HCT116 (cell line): ENCODE measurements around the gene GABARAP. TPM values are rescaled to one million over a fixed set of nuclear protein-coding genes. Genes with fewer than 3 reads are reported as not detected.

Experiments
- ATAC-seq: fragments of 200-7000 bp; cut with Tn5 transposase; 2 replicates; pipeline ENCODE4 v1.9.1; 2020; ENCODE audit warnings: mild to moderate bottlenecking, moderate library complexity
- BruUV-seq: library from RNA; stranded (reverse); fragments of 400-500 nt; replicated peaks from 2 replicates; lab custom pipeline; 2021; lab: Mats Ljungman, UMichigan
- CTCF ChIA-PET: fragments of 300-600 bp; sonication (Branson Sonifier 250); formaldehyde crosslinking; loops from one replicate; lab custom pipeline; 2021; ENCODE audit warnings: antibody characterized with exemption; lab: Charles Lee
- POLR2A ChIA-PET: fragments of 300-600, 350-600 bp; sonication (Branson Sonifier 250); formaldehyde crosslinking; loops from one replicate; lab custom pipeline; 2021; ENCODE audit warnings: antibody characterized with exemption; lab: Charles Lee
- RAD21 ChIA-PET, 2 experiments: fragments of 300-600 bp; sonication (Branson Sonifier 250); formaldehyde crosslinking; loops; one replicate each; lab custom pipeline; 2023; ENCODE audit warnings: low total read pairs in 2 of 2; ENCODE audit not compliant: uncharacterized antibody in 2 of 2, unreplicated experiment in 2 of 2, low non-redundant PET in 1 of 2; lab: Charles Lee
- DNase-seq: peaks from one replicate; pipeline ENCODE4 v3.0.0-alpha.2; 2010; ENCODE audit warnings: low read depth, low spot score
- H2AFZ ChIP-seq: fragments of 200-600 bp; shearing (Covaris generic), sonication (generic); 2 replicates; pipeline ENCODE4 v1.6.1; 2017; ENCODE audit warnings: low read depth, mixed run types, mixed read lengths, antibody characterized with exemption, low read length; ENCODE audit not compliant: poor library complexity, severe bottlenecking
- H3K27ac ChIP-seq: 2 replicates; pipeline ENCODE4 v1.5.1; 2012; ENCODE audit warnings: low read depth, low read length
- H3K27me3 ChIP-seq: fragments of 200-600 bp; sonication (generic); 2 replicates; pipeline ENCODE4 v1.6.1; 2016; ENCODE audit warnings: mixed run types, low read length, mixed read lengths; ENCODE audit not compliant: insufficient read depth
- H3K36me3 ChIP-seq, 2 experiments: fragments of 200-500 bp in 1 of 2; fragments of 200-600 bp in 1 of 2; sonication (Bioruptor generic) in 1 of 2; sonication (generic) in 1 of 2; 2 replicates each; pipeline versions ENCODE4 v1.5.1 to v1.6.1; 2014 to 2016; ENCODE audit warnings: low read length in 2 of 2, inconsistent platforms in 1 of 2, mixed read lengths in 1 of 2, mixed run types in 1 of 2; ENCODE audit not compliant: insufficient read depth in 2 of 2, control insufficient read depth in 1 of 2
- H3K4me1 ChIP-seq, 2 experiments: fragments of 200-600 bp in 1 of 2; sonication (generic) in 1 of 2; 2 replicates each; pipeline versions ENCODE4 v1.5.1 to v1.6.1; 2012 to 2017; ENCODE audit warnings: low read length in 2 of 2, inconsistent platforms in 1 of 2, mild to moderate bottlenecking in 1 of 2, mixed read lengths in 1 of 2, mixed run types in 1 of 2, moderate library complexity in 1 of 2; ENCODE audit not compliant: insufficient read depth in 2 of 2, control insufficient read depth in 1 of 2
- H3K4me2 ChIP-seq: fragments of 200-600 bp; sonication (generic); 2 replicates; pipeline ENCODE4 v1.6.1; 2017; ENCODE audit warnings: mixed run types, low read length, mixed read lengths
- H3K4me3 ChIP-seq, 2 experiments: fragments of 200-600 bp in 1 of 2; sonication (generic) in 1 of 2; replicated peaks in 1 of 2; 2 replicates each; pipeline ENCODE4 v1.5.1; 2011 to 2016; ENCODE audit warnings: low read length in 2 of 2, control low read depth in 1 of 2, low read depth in 1 of 2, mild to moderate bottlenecking in 1 of 2, mixed read lengths in 1 of 2, mixed run types in 1 of 2
- H3K79me2 ChIP-seq: fragments of 200-600 bp; sonication (generic); 2 replicates; pipeline ENCODE4 v1.6.1; 2017; ENCODE audit warnings: mild to moderate bottlenecking, mixed run types, low read length, moderate library complexity, mixed read lengths; ENCODE audit not compliant: insufficient read depth
- H3K9ac ChIP-seq: fragments of 200-600 bp; sonication (generic); 2 replicates; pipeline ENCODE4 v1.6.1; 2016; ENCODE audit warnings: low read length, mixed read lengths
- H3K9me2 ChIP-seq: fragments of 200-600 bp; sonication (generic), shearing (Covaris generic); 2 replicates; pipeline ENCODE4 v1.6.1; 2017; ENCODE audit warnings: mixed run types, mild to moderate bottlenecking, moderate library complexity; ENCODE audit not compliant: insufficient read depth
- H3K9me3 ChIP-seq, 2 experiments: fragments of 200-500 bp in 1 of 2; fragments of 200-600 bp in 1 of 2; sonication (Bioruptor generic) in 1 of 2; sonication (generic) in 1 of 2; 2 replicates each; pipeline ENCODE4 v1.6.1; 2014 to 2017; ENCODE audit warnings: low read length in 2 of 2, mixed read lengths in 2 of 2, inconsistent platforms in 1 of 2, low read depth in 1 of 2, mild to moderate bottlenecking in 1 of 2, mixed run types in 1 of 2, moderate library complexity in 1 of 2; ENCODE audit not compliant: control insufficient read depth in 1 of 2, insufficient read depth in 1 of 2
- H4K20me1 ChIP-seq: fragments of 200-600 bp; sonication (generic), shearing (Covaris generic); 2 replicates; pipeline ENCODE4 v1.6.1; 2017; ENCODE audit warnings: mixed run types, mild to moderate bottlenecking, moderate library complexity; ENCODE audit not compliant: insufficient read depth
- CBX3 ChIP-seq: IDR thresholded peaks from 2 replicates; pipeline ENCODE4 v1.6.1; 2012; ENCODE audit warnings: low read depth
- EGR1 ChIP-seq: IDR thresholded peaks from 2 replicates; pipeline ENCODE4 v1.6.1; 2012; ENCODE audit warnings: low read depth
- ELF1 ChIP-seq: IDR thresholded peaks from 2 replicates; pipeline ENCODE4 v1.6.1; 2012; ENCODE audit warnings: low read depth, borderline replicate concordance
- EZH2 ChIP-seq: fragments of 200-600 bp; sonication (generic); IDR thresholded peaks from 2 replicates; pipeline ENCODE4 v1.6.1; 2017; ENCODE audit warnings: antibody characterized with exemption, mixed run types
- EZH2phosphoT487 ChIP-seq: fragments of 200-600 bp; IDR thresholded peaks from 2 replicates; pipeline ENCODE4 v1.6.1; 2018; ENCODE audit warnings: antibody characterized with exemption, borderline replicate concordance
- FOSL1 ChIP-seq: IDR thresholded peaks from 2 replicates; pipeline ENCODE4 v1.6.1; 2012; ENCODE audit warnings: low read depth
- JUND ChIP-seq: IDR thresholded peaks from 2 replicates; pipeline ENCODE4 v1.6.1; 2012
- MAX ChIP-seq: IDR thresholded peaks from 2 replicates; pipeline ENCODE4 v1.6.1; 2012
- RAD21 ChIP-seq: IDR thresholded peaks from 2 replicates; pipeline ENCODE4 v1.6.1; 2012; ENCODE audit warnings: low read depth, mild to moderate bottlenecking
- SIN3A ChIP-seq: IDR thresholded peaks from 2 replicates; pipeline ENCODE4 v1.6.1; 2012; ENCODE audit warnings: low read depth
- SP1 ChIP-seq: IDR thresholded peaks from 2 replicates; pipeline ENCODE4 v1.6.1; 2012; ENCODE audit warnings: low read depth
- SRF ChIP-seq: IDR thresholded peaks from 2 replicates; pipeline ENCODE4 v1.6.1; 2012; ENCODE audit warnings: low read depth
- TCF7L2 ChIP-seq: IDR thresholded peaks from 2 replicates; pipeline ENCODE4 v1.7.0; 2011; ENCODE audit warnings: borderline replicate concordance, inconsistent platforms; ENCODE audit not compliant: insufficient read depth, insufficient read length; ENCODE audit errors: extremely low read depth
- YY1 ChIP-seq: IDR thresholded peaks from 2 replicates; pipeline ENCODE4 v1.6.1; 2011; ENCODE audit warnings: low read length, low read depth, moderate library complexity, mild to moderate bottlenecking; ENCODE audit not compliant: insufficient replicate concordance; ENCODE audit errors: extremely low read depth
- ZNF274 ChIP-seq: fragments of 200-500 bp; sonication (Bioruptor generic); IDR thresholded peaks from 2 replicates; pipeline ENCODE4 v1.6.1; 2014; ENCODE audit warnings: mild to moderate bottlenecking, low read depth, low read length, inconsistent platforms
- intact Hi-C: fragments of 100-400 bp; cut with micrococcal nuclease; formaldehyde crosslinking; loops from 2 replicates; pipeline ENCODE4 v1.10.0; 2022
- total RNA-seq: library from RNA; stranded (reverse); gene quantifications from one replicate; pipeline ENCODE4 v1.2.1, GENCODE V29; 2021; ENCODE audit not compliant: unreplicated experiment

GABARAP gene
- total RNA-seq, 1 experiment from 2014 or later, result 287 TPM

GRCh38 chr17:7226721-7227710 lies 15.2 kb downstream of the GABARAP start:
- no peak for TF ChIP-seq EZH2
- TF ChIP-seq TCF7L2, result no peak
- no peak for TF ChIP-seq ELF1
- TF ChIP-seq, all 23 proteins: peak for 0
- ChIA-PET CTCF (no interaction called here), RAD21 (no interaction called here), POLR2A (no interaction called here)
- no peak overlapping the region for H3K4me3 ChIP-seq
- H4K20me1 ChIP-seq, result peaks cover under 1% of the 10 kb centered on the region; the same call in 1 of the 2 replicates
- H3K4me1 ChIP-seq, result peaks cover 0 to 18% of the 10 kb centered on the region in 2 experiments; a peak in 2 of 4 replicates
- intact Hi-C loops, result no loop called here
- H2AFZ ChIP-seq, result no peak overlapping the region
- no peak overlapping the region for H3K9ac ChIP-seq
- no peaks in the 10 kb centered on the region for H3K27me3 ChIP-seq
- peaks cover 57 to 62% of the 10 kb centered on the region in 2 experiments for H3K36me3 ChIP-seq
- H3K4me2 ChIP-seq, result no peak overlapping the region
- ATAC-seq (no peak), DNase-seq (no peak)
- H3K79me2 ChIP-seq, result peaks cover 35% of the 10 kb centered on the region
- no peaks in the 10 kb centered on the region for H3K9me2 ChIP-seq
- no peak overlapping the region for H3K27ac ChIP-seq
- no TSS peak for BruUV-seq
- no peaks in the 10 kb centered on the region for H3K9me3 ChIP-seq

- POLR2A ChIA-PET, result no interaction called here
- no TSS peak for BruUV-seq
- ATAC-seq (no peak), DNase-seq (no peak)
- Histone ChIP-seq H4K20me1 (no peaks in the 10 kb centered on the region), H3K36me3 (peaks cover 61 to 73% of the 10 kb centered on the region in 2 experiments), H3K27ac (no peak overlapping the region), H3K4me3 (no peak overlapping the region), H3K9me3 (no peaks in the 10 kb centered on the region), H3K9me2 (no peaks in the 10 kb centered on the region), H3K27me3 (no peaks in the 10 kb centered on the region), H3K79me2 (peaks cover 35% of the 10 kb centered on the region), H3K9ac (no peak overlapping the region), H2AFZ (no peak overlapping the region)
- CTCF ChIA-PET, result no interaction called here
- intact Hi-C loops, result no loop called here
- RAD21 ChIA-PET, result no interaction called here
- TF ChIP-seq EZH2phosphoT487 (no peak), CBX3 (no peak), YY1 (no peak), SP1 (no peak), FOSL1 (no peak), EGR1 (no peak), RAD21 (no peak), SIN3A (no peak), MAX (no peak), ZNF274 (no peak), SRF (no peak), JUND (no peak)
- TF ChIP-seq, all 23 proteins: peak for 0
- peaks cover under 1 to 14% of the 10 kb centered on the region in 2 experiments; a peak in 3 of 4 replicates for H3K4me1 ChIP-seq
- H3K4me2 ChIP-seq, result no peak overlapping the region
Observed at GRCh38 chr17:7225711-7226331, 16.4 kb downstream of the GABARAP start.
